Fibroblast of skin of back (primary cell): ENCODE results near the gene TBC1D22A.

Experiments used
- DNase-seq: peaks from one replicate; pipeline ENCODE4 v3.0.0-alpha.2; 2013

TBC1D22A gene

DNA sequence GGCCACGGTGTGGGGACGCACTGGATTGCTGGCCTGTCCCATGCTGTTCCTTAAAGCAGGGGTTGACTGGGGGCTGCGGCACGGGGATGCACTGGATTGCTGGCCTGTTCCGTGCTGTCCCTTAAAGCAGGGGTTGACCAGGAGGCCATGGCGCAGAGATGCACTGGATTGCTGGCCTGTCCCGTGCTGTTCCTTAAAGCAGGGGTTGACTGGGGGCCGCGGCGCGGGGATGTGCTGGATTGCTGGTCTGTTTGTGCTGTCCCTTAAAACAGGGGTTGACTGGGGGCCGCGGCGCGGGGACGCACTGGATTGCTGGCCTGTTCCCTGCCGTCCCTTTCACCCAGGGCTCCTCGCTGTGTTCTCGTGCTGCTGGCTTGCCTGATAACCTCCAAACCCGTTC, 383.4 kb downstream of the TBC1D22A start:
- DNase-seq = no peak

DNA sequence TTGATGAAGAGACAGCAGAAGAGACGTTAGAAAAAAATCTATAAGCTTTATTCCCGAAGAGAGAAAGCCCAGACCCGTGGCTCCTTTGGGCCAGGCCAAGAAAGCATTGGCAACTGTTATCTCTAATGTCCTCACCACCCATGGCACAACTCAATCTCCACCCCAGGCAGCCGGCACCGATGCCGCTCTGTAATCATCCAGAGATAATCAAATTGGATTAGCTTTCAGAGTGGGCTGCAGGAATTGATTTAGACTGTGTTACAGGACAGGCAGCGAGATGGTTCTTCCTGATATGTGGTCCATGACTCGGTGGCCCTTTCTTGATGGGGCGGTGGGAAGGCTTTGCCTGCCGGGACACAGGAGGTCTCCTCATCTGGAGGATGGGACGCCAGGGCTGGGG, 383.9 kb downstream of the TBC1D22A start:
- DNase-seq = no peak

DNA sequence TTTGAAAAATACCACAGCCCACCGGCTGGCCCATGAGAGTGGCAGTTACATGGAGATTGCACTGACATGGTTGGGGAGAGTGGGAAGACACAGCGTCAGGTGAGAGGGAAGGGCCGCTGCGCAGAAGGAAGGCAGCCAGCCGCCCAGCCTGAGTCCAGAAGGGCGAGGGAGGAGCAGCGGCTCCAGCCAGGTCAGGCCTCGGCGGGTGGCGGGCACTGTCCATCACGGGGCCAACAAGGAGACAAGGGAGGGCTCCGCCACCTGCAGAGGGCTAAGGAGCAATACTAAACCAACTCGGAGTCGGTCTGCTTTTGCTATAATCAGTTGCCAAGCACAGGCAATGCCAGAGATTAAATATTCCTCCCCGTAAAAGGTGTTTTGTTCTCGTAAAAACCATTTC, 384.5 kb downstream of the TBC1D22A start:
- DNase-seq = no peak

DNA sequence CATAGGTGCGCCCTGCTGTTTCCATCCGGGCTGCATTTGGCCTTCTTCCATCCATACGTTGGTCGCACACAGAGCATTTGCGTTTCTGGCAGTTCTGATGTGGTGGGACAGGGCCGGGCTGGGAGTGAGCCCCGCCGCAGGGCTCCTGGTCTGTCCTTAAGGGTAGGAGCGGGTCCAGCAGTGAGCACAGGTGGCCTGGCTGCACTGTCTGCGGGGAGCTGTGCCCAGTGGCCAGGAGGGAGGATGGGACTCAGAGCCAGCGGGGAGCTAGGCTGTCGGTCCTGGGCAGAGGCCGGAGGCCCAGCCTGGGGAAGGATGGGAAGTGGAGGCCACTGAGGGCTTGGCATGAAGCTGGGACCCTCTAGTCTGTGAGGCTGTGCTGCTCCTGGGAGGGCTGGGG, 385.1 kb downstream of the TBC1D22A start:
- no peak for DNase-seq

DNA sequence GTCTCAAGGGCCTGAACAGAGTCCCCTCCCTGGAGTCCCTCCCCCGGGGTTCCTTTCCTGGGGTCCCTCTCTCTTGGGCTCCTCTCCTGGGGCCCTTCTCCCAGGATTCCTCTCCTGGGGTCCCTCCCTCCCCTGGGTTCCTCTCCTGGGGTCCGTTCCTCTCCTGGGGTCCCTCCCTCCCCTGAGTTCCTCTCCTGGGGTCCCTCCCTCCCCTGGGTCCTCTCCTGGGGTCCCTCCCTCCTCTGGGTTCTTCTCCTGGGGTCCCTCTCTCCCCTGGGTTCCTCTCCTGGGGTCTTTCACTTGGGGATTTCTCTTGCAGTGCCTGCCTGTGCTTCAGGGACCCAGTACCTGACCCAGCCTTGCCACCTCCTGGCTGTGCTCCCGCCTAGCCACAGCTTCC, 386.1 kb downstream of the TBC1D22A start:
- no peak for DNase-seq

DNA sequence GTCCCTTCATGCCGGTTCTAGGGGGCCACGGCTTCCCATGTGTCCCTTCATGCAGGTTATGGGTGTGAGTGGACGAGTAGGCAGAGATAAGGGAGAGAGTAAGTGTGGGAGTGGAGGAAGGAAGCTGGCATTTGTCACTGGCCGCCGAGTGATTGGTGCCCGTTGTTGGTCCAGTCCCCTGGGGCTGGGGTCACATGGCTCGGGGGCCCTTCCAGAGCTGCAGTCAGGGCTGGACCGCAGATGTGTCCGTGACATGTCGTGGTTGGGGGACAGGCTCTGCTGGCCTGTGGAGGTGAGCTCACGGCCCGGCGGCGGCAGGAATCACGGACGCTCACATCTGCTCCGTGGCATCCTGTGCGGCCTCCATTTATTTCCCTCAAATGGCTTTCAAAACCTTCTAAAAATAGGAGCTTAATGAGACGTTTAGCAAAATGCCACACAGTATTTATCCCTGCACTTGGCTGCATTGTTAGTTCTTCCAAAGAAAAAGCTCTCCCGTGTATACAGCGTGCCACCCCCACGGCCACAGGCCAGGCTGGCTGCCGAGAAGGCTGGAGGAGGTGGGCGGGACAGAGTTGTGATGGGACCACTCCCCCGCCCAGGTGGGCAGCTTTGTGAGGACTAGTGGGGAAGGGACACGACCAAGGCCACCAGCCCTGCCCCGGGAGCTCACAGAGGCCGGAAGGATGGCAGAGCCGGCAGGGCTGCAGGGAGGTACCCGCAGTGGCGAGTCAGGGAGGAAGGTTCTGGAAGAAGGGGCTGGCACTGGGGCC, 386.7 kb downstream of the TBC1D22A start:
- no peak for DNase-seq

DNA sequence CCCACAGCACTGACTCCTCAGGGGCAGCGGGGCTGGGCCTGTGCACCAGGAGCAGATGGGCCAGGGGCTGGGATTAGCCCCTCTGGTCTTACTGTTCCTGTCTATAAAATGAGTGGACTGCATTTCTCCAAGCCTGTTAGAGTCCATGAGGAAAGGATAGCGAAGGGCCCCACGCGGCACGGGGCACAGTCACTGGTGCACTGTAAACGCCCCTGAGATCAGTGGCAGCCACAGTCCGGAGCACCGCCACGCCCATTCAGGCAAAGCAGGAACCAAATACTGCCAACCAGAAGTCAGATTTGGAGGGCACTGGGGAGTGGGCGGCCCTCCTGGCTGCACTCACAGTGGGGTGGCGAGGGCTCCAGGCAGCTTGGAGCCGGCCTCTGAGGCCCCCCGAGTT, 387.5 kb downstream of the TBC1D22A start:
- DNase-seq = no peak

DNA sequence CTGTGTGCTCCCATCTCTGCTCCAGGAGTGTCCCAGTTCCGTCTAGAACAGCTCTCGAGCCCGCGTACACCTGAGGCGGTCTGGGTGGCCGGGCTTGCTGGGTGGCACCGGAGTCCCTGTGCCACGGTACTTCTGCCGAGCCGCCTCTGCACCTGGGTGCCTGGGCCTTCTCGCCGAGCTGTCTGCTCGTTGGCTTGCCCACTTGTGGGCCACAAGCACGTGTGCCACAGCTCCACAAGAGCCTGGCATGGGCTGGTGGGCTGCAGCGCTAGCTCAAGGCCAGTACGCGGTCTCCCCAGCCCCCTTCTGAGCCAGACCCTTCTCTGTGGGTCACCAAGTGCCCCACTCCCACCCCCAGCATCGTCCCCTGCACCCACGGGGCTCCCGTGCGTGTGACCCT, 388.0 kb downstream of the TBC1D22A start:
- no peak for DNase-seq

DNA sequence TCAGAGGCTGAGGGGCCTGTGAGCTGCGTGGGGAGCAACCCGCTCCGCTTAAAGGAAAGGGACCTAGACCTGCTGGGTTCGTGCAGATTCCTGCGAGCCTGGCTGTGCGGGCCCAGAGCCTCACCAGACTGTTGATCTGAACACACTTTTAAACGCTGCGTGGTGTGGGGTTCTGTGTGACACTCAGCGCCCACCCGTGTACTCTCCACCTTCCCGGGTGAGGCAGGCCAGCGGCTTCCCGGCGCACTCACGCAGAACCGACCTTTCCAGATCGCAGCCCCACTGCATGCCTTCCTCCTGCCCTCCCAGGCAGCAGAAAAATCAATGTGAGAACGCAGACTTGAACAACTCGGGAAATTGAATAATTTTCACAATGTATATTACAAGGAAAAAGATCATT, 388.6 kb downstream of the TBC1D22A start:
- no peak for DNase-seq

DNA sequence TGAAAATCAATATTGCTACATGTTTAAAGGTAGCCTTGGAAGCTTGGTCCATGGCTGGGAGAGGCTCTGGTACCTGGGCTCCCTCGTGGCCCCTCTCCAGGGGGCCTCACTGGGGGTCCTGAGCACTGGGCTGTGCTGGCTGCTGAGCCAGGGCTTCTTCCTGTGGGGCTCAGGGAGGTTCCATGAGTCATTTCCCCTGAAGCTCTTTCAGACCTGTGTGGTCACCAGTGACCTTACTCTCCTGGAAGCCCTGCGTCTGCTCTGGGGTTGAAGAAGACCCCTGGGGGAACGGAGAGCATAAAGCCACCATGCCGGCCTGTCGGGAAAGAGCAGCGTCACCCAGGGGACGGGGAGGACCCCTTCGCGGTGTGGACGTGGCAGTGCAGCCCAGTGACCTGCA, 389.0 kb downstream of the TBC1D22A start:
- DNase-seq = peak; percentile 44

DNA sequence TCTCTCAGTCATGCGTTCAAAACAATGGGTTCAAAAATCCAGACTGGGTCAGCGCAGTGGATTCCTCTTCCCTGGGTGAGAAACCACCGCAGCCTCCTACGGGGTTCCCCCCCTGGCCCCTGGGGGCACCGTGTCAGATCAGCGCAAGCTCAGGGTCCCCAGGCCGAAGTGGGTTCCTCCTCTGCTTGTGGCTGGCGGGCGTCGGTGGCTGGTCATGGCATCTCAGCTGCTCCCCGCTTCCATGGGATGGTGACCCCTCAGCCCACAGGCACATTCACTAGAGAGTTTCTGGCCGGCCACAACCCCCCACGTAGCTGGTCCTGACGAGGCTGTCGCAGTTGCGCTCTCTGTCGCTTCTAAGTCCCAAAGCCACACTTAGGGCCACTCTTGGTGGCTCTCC, 389.8 kb downstream of the TBC1D22A start:
- DNase-seq = no peak

DNA sequence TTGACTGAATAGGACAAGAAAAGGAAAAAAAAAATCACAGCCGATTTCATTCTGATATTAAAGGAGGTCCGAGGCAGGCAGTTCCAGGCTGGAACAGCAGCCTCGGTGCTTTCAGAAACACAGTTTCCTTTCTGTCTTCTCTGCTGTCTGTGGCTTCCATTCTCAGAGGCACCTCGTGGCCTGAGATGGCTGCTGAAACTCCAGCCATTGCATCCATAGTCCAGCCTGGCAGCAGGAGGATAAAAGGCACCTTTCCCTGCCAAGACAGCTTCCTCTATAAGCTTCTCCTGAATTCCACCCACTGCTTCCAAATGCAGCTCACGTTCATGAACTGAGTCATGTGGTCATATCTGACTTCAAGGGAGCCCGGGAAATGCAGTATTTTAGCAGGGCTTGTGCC, 390.5 kb downstream of the TBC1D22A start:
- DNase-seq = no peak

DNA sequence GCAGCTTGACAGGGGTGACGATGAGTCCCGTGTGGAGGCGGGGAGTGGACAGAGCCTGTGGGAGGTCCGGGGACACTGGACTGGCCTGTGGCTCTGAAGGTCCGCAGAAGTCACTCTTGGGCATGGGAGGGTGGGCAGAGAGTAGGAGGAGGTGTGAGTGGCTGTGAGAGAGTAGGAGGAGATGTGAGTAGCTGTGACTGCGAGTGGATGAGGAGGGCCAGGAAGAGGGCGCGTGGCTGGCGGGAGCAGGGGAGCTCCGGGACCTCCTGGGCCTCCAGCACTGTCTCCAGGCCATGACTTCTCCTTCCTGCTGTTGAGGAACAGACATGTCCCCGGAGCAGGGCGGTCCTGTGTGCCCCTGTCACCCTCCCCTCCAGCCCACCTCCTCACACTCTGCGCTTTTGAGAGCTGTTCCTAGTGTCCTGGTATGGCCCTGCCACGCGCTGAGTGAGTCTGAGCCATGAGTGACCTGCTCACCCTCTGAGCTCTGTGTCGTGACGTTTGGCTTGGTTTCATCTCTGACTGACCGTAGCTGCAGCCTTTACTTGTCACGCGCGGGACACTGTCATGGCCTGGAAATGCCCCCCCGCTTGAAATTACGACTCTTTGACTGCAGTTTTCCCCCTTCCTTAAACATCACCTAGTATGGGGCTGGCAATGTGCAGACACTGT, 391.5 kb downstream of the TBC1D22A start:
- no peak for DNase-seq

DNA sequence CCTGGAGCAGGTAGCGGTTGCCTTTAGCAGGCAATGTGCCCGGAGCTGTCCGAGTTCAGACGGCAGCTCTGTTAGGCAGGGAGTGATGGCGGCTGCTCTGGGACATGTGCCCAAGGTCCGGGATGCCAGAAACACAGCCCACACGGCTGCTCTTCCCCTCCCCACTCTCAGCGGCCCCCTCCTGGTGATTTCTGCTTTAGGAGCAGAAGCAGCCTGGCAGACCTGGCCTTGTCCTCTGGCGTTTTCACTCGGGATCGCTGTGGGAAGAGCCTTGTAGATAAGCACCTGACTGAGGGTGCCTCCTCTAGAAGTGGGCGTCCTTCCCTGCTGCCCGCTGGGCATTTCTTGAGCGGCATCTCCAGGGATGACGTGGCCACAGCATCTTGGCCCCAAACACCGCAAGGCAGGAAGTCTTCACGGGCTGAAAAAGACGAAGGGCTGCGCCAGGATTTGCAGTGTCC, 392.2 kb downstream of the TBC1D22A start:
- no peak for DNase-seq

DNA sequence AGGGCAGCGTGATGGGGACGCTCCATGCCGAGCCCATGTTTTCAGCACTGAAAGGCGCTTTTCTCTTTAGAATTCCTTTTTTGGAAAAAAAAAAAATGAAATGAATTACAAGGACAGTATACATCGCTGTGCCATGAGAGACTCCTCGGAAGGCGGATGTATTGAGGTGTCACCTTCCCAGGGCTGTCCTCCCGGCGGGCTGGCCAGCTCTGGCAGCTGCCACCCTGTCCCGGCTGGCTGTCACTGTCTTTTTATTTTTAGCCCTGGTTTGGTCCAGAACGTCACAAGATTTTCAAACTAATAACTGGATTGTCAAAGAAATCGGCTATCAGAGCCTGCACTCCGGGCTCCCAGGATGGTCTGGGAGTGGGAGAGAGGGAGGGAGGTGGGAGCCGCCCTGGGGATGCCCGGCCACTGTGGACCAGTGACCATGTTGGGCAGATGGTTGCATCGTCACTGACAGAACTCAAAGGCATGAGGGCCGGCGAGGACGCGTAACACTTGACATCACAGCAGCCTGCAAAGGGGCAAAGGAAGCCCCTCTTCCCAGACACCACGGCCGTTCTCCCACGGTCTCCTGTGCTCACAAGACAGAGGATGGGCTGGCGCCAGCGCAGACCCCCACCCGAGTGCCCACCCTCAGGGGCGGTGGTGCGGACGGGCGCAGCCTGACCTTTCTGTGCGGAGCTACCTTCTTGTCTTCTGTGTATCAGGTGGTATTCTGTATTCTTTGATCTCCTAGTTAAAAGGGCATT, 392.9 kb downstream of the TBC1D22A start:
- DNase-seq = no peak

DNA sequence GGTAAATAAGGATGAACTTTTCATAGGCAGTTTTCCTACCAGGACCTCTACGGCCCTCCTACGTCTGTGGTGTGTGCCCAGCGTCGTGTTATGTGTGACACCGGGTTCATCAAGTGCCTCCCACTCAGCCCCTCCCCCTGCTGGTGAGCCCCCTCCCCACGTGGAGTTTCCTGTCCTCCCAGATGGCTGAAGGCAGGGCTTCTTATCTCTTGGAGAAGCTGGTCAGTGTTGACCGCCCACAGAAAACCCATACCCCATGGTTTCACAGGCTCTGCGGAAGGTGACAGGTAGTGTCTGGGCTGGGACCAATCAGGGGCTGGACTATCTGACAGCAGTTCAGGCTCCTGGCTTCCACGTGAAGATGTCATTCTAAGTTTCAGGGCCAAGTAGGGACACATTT, 393.5 kb downstream of the TBC1D22A start:
- no peak for DNase-seq

DNA sequence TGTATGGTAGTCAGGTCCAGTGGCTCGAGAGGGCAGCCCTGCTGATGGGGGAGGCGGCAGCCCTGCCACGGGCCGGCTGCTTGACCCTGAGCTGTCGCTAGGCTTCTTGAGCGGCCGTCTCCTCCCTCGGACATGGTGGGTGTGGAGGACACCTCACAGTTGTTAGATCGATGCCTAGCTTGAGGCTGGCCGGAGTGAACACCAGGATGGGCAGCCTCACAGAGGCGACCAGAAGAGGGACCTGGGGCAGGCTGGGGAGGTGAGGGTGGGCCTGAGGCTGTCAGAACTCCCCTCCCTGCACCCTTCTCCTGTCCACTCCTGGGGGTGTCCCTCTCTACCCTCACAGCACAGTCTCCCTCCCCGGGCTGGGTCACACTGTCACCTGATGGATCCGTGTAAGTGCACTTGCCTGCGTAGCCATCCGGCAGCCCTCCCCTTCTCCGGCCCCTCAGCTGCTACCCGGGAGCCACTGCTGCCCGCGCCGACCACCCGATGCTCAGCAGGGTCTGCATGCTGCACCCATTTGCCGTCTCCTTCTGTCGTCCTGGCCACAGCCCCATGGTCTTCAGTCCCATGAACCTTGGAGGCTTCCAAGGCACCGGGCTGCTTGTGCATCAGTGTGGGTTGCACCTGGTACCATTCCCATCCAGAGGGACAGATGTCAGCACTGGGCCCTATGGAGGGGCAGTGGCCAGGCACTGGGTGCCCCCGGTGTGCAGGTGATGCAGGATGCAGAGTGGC, 394.1 kb downstream of the TBC1D22A start:
- DNase-seq = no peak

DNA sequence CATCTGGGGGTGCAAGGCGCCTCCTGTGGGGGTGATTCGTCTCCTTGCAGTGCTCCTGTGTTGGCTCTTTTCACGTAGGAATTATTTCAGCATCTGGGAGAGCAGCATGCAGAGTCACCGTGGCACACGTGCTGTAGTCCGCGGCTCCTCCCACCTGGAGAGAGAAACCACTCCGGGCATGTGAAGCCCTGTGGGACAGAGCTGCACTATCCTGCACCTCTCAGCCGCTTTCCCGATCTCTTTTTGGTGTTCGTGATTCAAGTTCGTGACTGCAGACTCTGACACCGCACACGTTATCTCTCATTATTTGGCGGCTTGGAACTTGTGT, 394.6 kb downstream of the TBC1D22A start:
- no peak for DNase-seq

DNA sequence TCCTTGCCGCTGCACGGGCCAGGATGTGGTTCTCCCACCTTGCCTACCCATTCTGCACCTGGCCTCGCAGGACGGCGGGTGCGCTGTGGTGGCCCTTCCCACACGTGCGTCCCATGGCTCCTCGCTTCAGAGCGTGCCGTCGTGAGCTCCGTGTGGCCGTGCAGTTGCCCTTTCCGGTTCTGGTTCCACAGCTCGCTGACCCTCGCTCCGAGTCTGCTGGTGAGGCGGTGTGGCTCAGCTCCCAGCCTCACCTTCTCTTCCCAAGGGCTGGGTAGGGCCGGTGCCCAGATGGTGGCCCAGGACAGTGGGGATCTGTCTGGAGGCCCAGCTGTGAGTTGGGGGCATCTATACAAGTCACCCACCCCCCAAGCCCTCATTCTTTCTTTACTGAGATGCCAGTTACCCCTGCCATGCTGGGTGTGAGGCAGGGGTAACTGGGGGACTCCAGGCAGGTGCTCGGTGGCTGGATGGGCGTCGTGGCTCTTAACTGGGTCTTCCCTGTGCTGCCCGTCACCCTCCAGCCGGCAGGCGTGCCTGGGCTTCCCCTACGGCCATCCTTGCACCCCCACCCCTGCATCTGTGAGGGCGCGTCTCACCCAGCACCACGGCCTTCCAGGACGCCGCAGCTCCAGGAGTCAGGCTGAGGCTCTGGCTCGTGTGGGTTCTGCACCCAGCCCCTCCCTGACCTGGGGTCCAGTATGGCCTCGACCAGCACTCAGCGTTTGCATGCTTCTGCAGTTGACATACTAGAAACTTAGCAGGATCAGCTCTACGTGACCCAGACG, 395.2 kb downstream of the TBC1D22A start:
- DNase-seq = no peak

DNA sequence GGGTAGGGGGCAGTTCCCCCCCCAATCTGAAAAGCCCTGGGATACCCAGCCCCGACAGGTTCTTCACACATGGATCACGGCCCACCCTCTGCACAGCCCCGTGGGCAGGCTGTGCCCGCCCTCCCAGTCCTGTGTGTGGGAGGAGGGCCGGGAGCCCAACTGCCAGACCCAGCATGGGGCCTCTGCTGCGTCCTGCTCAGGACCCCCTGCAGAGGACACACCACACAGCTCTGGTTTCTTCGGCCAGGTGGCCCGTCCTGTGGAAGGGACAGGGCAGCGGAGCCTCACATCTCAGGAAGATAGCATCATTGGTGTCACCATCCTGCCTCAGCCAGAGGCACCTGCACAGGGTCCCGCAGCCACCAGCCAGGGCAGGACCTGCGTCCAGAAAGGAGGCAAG, 396.0 kb downstream of the TBC1D22A start:
- DNase-seq = no peak

DNA sequence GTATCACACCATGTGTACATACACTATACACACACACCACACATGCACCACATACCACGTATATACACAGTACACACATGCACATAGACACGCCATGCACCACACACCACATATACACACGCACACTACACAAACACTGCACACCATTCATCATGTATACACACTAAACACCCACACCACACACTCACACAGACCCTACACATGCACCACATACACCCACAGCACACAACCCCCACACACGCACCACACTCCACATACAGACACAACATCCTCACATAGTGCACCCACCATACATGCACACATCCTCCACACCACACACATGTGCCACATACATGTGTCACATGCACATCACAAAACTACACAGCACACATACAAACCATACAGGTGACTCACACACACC, 397.1 kb downstream of the TBC1D22A start:
- no peak for DNase-seq

DNA sequence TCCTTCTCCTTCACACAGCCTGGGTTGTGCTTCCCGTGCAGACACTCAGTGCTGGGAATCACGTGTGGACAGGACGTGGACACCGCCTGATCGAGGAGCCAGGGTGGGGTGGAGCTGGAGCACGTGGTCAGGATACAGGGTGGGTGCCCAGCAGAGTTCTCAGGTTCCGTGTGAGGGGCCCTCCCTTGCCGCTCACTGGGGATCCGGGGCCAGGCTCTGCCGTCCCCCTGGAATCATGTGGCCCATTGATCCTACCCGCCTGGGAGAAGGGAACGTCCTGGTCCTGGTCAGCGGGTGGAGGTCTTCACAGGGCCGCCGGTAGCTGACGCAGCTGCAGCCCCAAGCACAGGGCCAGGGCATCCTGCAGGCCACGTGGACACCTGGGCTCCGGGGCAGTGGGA, 397.7 kb downstream of the TBC1D22A start:
- no peak for DNase-seq
